ENCODE data around the gene SORCS1.

SORCS1 gene

GRCh38 chr10:106952033-106952432 lies 212.5 kb downstream of the SORCS1 start:
- H3K4me3 ChIP-seq (ENCODE audit: low read length): no peak overlapping the region
- no peak for TF ChIP-seq CTCF (conservative IDR thresholded peaks at IDR 0.05; ENCODE audit: low read length)
- no peak for DNase-seq (ENCODE audit: low read depth)

GRCh38 chr10:106949680-106950478 lies 214.6 kb downstream of the SORCS1 start:
- H3K4me3 ChIP-seq (ENCODE audit: low read length): no peak overlapping the region
- no peak for TF ChIP-seq CTCF (conservative IDR thresholded peaks at IDR 0.05; ENCODE audit: low read length)
- no peak for DNase-seq (ENCODE audit: low read depth)

- no peak for DNase-seq (ENCODE audit: low read depth)
- no peak overlapping the region for H3K4me3 ChIP-seq (ENCODE audit: low read length)
- no peak for TF ChIP-seq CTCF (conservative IDR thresholded peaks at IDR 0.05; ENCODE audit: low read length)
Measured at GRCh38 chr10:106947643-106948042, 216.9 kb downstream of the SORCS1 start.

- DNase-seq (ENCODE audit: low read depth): no peak
- no peak overlapping the region for H3K4me3 ChIP-seq (ENCODE audit: low read length)
- TF ChIP-seq CTCF (conservative IDR thresholded peaks at IDR 0.05; ENCODE audit: low read length): no peak
Measured at GRCh38 chr10:106942035-106942662, 222.4 kb downstream of the SORCS1 start.

GRCh38 chr10:106941297-106942034 lies 223.0 kb downstream of the SORCS1 start:
- DNase-seq (ENCODE audit: low read depth): no peak

GRCh38 chr10:106938513-106938912 lies 226.0 kb downstream of the SORCS1 start:
- no peak overlapping the region for H3K4me3 ChIP-seq (ENCODE audit: low read length)
- DNase-seq (ENCODE audit: low read depth): no peak
- TF ChIP-seq CTCF (conservative IDR thresholded peaks at IDR 0.05; ENCODE audit: low read length): no peak

More at GRCh38 chr10:106941297-106942034, 223.0 kb downstream of the SORCS1 start:
- H3K4me3 ChIP-seq (ENCODE audit: low read length): no peak overlapping the region
- no peak for TF ChIP-seq CTCF (conservative IDR thresholded peaks at IDR 0.05; ENCODE audit: low read length)

Data from AG10803 (cell line).